GM19468 (cell line): ENCODE data around the gene HPSE2.
"Not testable (repeated sequence)": the region's sequence is repeated elsewhere in the genome, so short reads cannot be mapped to it uniquely, and the experiment has no call there.

Experiments used
- ATAC-seq: cut with Tn5 transposase; IDR thresholded peaks from one replicate; pipeline ENCODE4 v1.9.1; 2021; ENCODE audit warnings: mild to moderate bottlenecking, moderate library complexity, moderate number of reproducible peaks; ENCODE audit not compliant: unreplicated experiment; ENCODE audit errors: extremely low read depth

Gene HPSE2

DNA sequence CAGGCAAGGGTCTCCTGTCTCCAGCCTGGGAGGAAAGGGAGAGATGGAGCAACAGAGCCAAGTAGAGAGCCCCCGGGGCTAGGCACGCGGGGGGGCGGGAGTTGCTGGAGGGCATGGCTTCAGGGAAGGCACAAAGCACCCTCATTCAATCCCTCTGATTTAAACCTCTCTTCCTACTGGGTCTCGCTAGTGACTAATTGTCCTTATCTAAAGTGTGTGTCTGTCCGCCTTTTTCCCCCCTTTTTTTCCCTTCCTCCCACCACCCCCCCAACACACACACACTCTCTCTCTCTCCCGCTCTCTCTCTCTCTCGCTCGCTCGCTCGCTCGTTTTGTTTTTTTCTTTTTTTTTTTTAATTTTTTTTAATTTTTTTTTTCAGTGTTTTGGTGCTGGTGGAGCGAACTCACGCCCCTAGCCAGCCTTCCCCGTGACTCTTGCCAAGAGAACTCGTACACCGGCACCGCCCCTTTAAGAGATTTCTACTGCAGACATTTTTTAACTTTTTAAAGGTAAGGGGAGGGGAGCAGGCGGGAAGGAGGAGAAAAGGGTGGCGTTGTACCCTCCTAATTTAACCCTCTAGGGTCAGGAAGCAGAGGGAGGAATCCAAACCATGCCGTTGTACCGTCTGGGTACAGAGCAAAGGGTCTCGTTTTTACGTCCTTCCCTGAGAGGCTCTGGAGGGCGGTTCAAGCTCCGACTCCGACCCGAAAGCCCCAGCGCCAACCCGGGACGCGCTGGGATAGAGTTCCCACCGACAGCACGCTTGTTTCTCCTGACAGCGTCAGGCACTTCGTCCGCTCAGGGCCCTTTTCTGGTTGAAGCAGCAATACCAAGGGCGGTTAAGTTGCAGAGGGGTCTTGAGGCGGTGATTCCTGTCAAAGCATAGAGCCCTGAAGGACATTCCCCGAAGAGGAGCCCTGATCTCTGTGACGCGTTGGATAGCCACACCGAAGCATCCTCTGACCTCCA, at the start of gene HPSE2:
HPSE2 (minus strand) TSS at position 195 of the 969 bp plus-strand sequence.
- ATAC-seq, result no peak

GRCh38 chr10:99280472-99280871, 44.8 kb upstream of the HPSE2 start:
- ATAC-seq, result no peak

- ATAC-seq, result no peak
These were observed 44.0 kb upstream of the HPSE2 start for GRCh38 chr10:99279626-99280111.

DNA sequence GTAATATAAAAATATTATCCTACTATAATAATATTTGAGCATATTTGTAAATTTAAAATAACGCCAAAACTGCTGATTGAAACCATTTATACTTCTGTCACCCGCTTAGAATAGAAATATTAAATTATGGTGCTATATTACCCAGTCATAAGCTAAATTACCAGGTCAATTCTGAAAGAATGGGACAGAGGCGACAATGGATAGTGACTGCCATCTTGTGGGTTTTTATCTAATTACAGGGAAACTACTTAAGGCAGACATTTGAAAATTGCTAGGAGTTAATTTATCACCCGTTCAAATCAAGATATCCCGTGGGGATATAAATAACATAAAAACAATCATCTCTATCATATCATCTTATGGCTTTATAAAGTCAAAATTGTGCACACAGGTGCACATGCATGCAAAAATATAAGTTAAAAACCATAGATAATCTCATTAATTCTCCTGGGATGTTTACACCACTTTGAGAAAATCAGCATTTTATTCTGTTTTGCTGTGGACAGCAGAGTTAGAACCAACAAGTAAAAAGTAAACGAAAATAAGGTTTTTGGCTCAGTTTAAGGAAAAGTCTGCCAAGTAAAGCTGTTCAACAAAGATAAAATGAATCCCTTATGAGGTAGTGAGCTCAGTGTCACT, 41.3 kb upstream of the HPSE2 start:
- ATAC-seq, result no peak

DNA sequence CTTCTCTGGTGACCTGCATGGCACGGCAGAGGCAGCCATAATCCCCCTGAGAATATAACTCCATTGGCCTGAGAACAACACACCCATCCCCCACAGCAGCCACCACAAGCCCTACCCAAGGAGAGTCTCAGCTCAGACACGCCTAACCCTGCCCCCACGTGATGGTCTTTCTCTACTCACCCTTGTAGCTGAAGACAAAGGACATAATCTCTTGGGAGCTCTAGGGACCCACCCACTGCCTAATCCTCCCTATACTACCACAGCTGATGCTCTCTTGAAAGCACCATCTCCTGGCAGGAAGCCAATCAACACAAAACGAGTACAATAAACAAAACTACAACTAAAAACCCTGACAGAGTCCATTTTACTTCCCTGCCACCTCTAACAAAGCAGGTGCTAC, 30.7 kb upstream of the HPSE2 start:
- ATAC-seq, result no peak

- no peak for ATAC-seq
These were observed 13.2 kb upstream of the HPSE2 start for GRCh38 chr10:99248824-99249223.

- not testable (repeated sequence) for ATAC-seq
These were observed 12.2 kb upstream of the HPSE2 start for GRCh38 chr10:99247893-99248292.

GRCh38 chr10:99236627-99237309, 1.1 kb upstream of the HPSE2 start:
- no peak for ATAC-seq

DNA sequence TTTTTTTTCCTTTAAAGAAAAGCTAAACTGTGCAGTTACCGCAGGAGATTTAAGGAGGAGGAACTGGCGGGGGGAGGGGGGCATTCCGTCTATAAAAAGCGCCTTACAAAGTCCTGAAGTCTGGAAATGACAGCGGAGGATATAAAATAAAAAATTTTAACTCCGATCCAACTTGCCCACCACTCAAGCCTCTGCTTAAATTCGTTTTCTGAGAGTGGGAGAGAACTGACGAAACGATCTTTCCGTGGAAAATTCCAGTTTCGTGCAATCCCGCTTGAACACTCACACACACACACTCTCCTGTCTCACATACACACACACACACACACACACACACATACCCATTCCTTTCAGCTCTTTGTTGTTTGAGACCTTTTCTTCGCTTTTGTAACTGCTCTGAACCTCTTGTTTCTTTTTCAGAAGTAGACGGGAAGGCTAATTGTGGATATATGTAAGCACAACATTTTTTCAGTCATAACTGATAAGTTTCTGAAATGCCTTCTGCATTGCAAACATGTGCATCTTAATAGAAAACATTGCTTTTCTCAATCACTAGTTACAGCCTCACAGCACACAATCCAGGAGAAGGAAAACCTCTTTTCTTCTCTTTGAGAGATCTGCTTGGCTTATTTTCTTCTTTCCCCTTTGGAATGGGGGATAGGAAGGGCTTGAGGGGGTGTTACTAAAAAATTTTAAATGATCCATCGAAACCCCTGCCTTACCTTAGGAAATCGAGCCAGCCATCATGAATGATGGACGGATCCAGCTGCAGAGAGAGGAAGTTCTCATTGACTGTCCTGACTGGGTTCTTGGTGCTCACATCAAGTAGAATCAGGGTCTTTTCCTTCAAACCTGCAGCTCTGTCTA, 628 bp downstream of the HPSE2 start:
- no peak for ATAC-seq

DNA sequence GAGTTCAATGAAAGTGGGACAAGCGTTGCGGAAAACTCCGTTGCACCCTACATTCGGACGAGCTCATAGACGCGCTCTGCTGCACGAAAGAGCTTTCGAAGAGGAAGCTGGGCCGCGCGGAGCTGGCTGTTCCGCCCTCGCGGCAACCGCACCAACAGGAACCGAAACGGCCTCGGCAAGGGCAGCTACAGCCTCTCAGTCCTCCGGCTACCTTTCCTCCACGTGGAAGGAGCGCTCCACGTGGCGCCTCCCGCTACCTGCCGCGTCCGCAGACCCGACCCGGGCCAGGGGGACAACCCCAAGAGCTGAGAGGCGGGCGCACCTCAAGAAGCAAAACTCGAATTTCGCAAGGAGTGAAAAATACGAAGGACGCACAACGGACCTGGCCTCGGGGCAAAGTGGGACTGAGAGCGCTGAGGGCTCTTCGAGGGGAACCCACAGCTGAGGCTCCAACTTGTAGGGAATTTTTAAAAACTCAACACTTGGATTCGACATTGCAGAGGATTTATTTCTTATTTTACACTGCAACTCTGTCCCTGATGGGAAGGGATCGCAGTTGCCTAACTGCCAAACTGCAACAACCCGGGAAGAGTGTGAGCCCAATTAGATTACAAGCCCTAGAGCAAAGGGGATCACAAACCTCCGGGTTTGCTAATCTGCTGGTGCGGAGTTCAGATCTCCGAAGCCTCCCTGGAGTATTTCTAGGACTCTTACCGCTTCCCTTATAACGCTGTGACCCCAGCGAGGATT, 1.4 kb downstream of the HPSE2 start:
- peak; percentile 96 for ATAC-seq

DNA sequence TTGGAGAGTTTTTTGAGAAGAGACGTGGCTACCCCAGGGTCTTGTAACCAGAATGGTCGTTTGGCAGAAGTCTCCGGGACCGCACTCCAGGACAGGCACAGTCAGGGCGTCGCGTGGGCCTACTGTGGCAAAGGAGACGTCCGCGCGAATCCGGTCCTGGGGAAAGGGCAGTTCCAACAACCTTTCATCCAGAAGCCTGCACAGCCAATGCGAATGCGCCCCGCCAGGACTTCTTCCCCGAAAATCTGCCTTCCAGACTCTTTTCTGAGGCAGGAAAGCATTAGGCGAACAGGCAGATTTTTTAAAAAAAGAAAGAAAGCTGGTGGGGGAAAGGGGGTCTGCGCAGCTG, 2.0 kb downstream of the HPSE2 start:
- ATAC-seq, result no peak

DNA sequence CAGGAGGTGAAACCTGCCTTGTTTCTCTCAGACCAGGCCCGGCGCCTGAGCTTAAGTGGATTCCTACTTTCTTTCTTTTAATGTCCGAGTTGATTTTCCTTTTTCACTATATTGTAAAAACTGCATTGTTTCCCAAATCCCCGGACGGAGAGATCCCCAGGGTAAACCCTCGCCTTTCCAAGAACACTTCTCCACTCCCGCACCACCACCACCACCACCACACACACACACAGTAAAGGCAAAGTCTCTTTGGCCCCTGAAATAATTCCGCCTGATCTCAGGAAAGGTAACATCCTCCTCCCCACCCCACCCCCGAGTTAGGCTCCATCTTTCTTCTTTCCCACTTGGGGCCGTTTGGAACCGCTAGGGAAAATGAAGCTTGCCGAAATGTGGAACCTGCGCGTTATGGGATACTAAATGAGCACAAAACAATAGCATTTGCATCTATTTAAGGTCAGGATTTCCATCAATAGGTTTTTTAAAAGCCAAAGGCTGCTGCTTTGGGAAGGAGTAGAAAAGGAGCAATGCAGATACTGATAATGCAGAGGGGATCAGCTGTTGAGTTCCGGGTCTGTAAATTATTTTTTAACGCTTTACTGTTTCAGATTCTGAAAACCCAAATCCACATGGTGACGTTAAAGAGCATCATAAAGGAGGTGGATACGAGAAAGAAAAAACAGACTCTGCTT, 2.5 kb downstream of the HPSE2 start:
- ATAC-seq, result no peak

- no peak for ATAC-seq
These were observed 3.2 kb downstream of the HPSE2 start for GRCh38 chr10:99232360-99232999.

DNA sequence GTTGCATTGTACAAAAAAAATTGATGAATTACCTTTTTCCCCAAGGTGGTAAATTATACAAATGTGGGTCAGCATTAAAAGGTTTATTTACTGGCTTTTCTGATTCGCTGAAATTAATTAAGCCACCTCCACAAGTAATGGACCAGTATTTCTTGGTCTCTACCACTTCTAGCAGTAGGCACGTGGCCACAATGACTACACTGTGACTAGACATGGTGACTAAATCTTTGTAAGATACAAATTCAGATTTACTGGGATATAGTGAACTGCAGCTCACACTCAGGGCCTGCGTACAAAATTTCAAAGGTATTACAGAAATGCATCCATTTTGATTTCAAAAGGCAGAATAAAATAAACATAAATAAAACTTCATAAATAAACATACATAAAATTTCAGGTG, 10.9 kb downstream of the HPSE2 start:
- no peak for ATAC-seq

- ATAC-seq, result no peak
These were observed 28.3 kb downstream of the HPSE2 start for GRCh38 chr10:99207340-99207739.

DNA sequence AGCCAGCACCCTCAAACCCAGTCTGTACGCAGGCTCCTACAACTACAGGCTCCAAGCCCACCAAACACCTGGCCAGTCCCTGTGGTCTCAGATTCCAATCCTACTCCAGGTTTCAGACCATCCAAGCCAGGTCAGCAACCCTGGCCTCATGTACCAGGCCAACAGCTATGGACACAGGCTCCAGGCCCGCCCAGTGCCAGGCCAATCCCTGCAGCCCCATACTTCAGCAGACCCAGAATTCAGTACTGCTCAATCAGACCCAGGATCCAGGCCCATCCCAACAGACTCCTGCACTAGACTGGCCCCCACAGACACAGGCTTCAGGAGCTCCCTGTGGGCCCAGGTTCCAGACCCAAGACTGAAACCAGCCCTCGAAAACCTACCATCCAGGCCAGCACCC, 32.3 kb downstream of the HPSE2 start:
- ATAC-seq, result no peak

- ATAC-seq, result no peak
These were observed 62.7 kb downstream of the HPSE2 start for GRCh38 chr10:99172950-99173349.

DNA sequence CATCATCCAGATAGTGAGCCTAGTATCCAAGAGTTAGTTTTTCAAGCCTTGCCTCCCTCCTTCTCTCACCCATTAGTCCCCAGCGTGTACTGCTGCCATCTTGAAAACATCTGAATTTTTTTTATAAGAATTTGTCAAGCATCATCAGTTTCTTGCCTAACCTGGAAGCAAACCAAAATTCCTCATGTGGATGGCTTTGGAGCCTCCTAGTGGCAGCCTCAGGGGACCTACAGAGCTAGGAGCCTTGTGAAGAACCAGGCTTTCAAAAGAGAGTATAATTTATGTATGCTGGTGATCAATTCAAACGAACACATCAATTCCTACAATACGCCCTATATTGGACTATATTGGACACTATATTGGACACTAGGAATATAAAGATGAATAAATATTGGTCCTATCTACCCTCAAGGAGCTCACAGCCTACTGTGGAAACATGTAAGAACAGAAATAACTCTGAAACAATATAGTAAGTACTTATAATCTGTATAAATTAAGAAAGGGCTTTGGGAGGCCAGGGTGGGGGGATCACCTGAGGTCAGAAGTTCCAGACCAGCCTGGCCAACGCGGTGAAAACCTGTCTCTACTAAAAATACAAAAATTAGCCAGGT, 63.4 kb downstream of the HPSE2 start:
- no peak for ATAC-seq
